Colonic mucosa (tissue), 4 donors: ENCODE results near the gene DMTF1. TPM values are rescaled to one million over a fixed set of nuclear protein-coding genes. Genes with fewer than 3 reads are reported as not detected.
"Not testable (repeated sequence)": the region's sequence is repeated elsewhere in the genome, so short reads cannot be mapped to it uniquely, and the experiment has no call there.

ENCODE experiments used
- DNase-seq: peaks from one replicate; pipeline ENCODE4 v3.0.0-alpha.2; 2020
- H3K27ac ChIP-seq: fragments of 200-600 bp; one replicate; pipeline ENCODE4 v1.8.0; 2021
- H3K27me3 ChIP-seq: fragments of 200-600 bp; one replicate; pipeline ENCODE4 v1.8.0; 2021
- H3K36me3 ChIP-seq: fragments of 200-600 bp; one replicate; pipeline ENCODE4 v1.8.0; 2021
- H3K4me1 ChIP-seq: fragments of 200-600 bp; one replicate; pipeline ENCODE4 v1.8.0; 2021; ENCODE audit warnings: mild to moderate bottlenecking
- H3K4me3 ChIP-seq: fragments of 200-600 bp; one replicate; pipeline ENCODE4 v1.8.0; 2021
- H3K9ac ChIP-seq, 2 donors: one replicate each; pipeline ENCODE4 v1.7.0; 2013; ENCODE audit warnings: control low read depth in 2 of 2, low read depth in 2 of 2, low read length in 2 of 2
- H3K9me3 ChIP-seq: fragments of 200-600 bp; one replicate; pipeline ENCODE4 v1.8.0; 2021
- CTCF ChIP-seq: fragments of 200-600 bp; IDR thresholded peaks from one replicate; pipeline ENCODE4 v1.8.0; 2022; ENCODE audit warnings: antibody characterized with exemption, mild to moderate bottlenecking
- intact Hi-C: fragments of 100-400 bp; cut with DNase I; formaldehyde crosslinking; loops from one replicate; pipeline ENCODE4 v1.14.1; 2022
- total RNA-seq, 2 donors: library from RNA; stranded (reverse); fragmentation: NEBNext Ultra II Directional in 1 of 2; extraction: Animal tissue kit (Norgen Biotek cat#: 25700) in 1 of 2; gene quantifications; one replicate each; pipeline ENCODE4 v1.2.1, GENCODE V29; 2021
- donor health status: healthy.
- donor health status: DM: no; HTN: no; CAD: no.
- donor health status: DM: no; HTN: no; CAD: no.

DMTF1 gene
- total RNA-seq, 2 donors from 2014 or later, result 44.4 to 66.0 TPM

- no peak overlapping the region for H3K4me3 ChIP-seq
- no peaks in the 10 kb centered on the region for H3K27me3 ChIP-seq
- H3K9me3 ChIP-seq, result no peaks in the 10 kb centered on the region
- no peak for TF ChIP-seq CTCF
- H3K27ac ChIP-seq, result no peak overlapping the region
- intact Hi-C loops, result no loop called here
- peaks cover 2% of the 10 kb centered on the region for H3K4me1 ChIP-seq
- H3K36me3 ChIP-seq, result peaks cover 15% of the 10 kb centered on the region
- H3K9ac ChIP-seq, result no peak overlapping the region
- no peak for DNase-seq
Measured at GRCh38 chr7:87199241-87199640, 47.0 kb downstream of the DMTF1 start.

GRCh38 chr7:87199700-87200450, 47.6 kb downstream of the DMTF1 start:
- intact Hi-C loops, result no loop called here
- Histone ChIP-seq H3K9me3 (no peaks in the 10 kb centered on the region), H3K4me1 (peaks cover 2% of the 10 kb centered on the region), H3K36me3 (peaks cover 13% of the 10 kb centered on the region), H3K4me3 (no peak overlapping the region), H3K27ac (no peak overlapping the region), H3K9ac (no peak overlapping the region), H3K27me3 (no peaks in the 10 kb centered on the region)
- no peak for TF ChIP-seq CTCF
- no peak for DNase-seq

DNA sequence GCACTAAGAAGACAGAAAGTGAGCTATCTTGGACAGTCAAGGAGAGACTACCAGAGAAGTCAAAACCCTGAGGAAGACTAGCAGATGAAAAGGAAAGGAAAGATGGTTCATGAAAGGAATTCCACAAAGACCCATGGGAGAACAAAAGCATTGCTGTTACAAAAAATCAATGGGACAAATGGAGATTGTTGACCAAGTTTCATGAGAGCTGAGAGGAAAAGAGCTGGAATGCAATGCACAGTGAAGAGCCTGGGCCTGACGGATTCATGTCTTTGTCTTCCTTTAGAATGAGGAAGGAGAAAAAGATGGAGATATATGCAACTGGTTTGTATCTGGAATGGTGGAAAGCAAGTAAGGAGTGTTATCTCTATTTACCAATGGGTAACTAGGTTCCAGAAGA, 50.0 kb downstream of the DMTF1 start:
- DNase-seq, result no peak
- intact Hi-C loops, result no loop called here
- Histone ChIP-seq H3K27me3 (no peaks in the 10 kb centered on the region), H3K9me3 (no peaks in the 10 kb centered on the region), H3K9ac (no peak overlapping the region), H3K4me3 (no peak overlapping the region), H3K27ac (no peak overlapping the region), H3K4me1 (peaks cover 2% of the 10 kb centered on the region), H3K36me3 (no peaks in the 10 kb centered on the region)
- no peak for TF ChIP-seq CTCF

DNA sequence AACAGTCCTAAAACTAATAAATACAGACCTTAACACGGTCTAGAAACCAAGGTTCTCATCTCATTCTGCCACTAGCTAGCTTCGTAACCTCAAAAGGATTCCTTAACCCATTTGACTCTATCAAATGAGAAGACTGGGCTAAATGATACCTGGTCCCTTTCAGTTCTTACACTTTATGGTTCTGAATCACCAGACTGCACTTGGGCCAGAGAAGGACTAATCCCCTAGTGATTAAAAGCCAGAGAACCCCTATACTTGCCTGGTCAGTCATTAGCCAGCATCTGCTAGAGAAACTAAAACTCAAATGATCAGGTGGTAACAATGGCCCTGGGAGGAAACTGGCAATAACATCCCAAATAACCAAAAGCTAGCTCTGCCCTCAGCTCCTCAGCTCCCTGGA, 50.5 kb downstream of the DMTF1 start:
- H3K9me3 ChIP-seq, result no peaks in the 10 kb centered on the region
- H3K4me3 ChIP-seq, result no peak overlapping the region
- no peak overlapping the region for H3K27ac ChIP-seq
- intact Hi-C loops, result no loop called here
- no peak for DNase-seq
- no peak for TF ChIP-seq CTCF
- H3K9ac ChIP-seq, result no peak overlapping the region
- H3K4me1 ChIP-seq, result peaks cover 2% of the 10 kb centered on the region
- H3K36me3 ChIP-seq, result no peaks in the 10 kb centered on the region
- no peaks in the 10 kb centered on the region for H3K27me3 ChIP-seq

GRCh38 chr7:87203929-87204328, 51.7 kb downstream of the DMTF1 start:
- H3K9me3 ChIP-seq, H3K36me3 ChIP-seq, H3K4me1 ChIP-seq, DNase-seq, H3K27ac ChIP-seq, H3K4me3 ChIP-seq, H3K9ac ChIP-seq, H3K27me3 ChIP-seq, intact Hi-C loops: not testable (repeated sequence)

DNA sequence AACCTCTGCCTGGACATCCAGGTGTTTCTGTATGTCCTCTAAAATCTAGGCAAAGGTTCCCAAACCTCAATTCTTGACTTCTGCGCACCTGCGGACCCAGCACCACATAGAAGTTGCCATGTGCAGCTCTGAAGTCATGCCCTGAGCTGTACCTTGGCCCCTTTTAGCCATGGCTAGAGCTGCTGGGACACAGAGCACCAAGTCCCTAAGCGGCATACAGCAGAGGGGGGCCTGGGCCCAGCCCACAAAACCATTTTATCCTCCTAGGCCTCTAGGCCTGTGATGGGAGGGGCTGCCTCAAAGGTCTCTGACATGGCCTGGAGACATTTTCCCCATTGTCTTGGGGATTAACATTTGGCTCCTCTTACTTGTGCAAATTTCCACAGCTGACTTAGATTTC, 52.7 kb downstream of the DMTF1 start:
- H3K4me1 ChIP-seq, result peaks cover 2% of the 10 kb centered on the region
- no peaks in the 10 kb centered on the region for H3K27me3 ChIP-seq
- TF ChIP-seq CTCF, result no peak
- H3K27ac ChIP-seq, result no peak overlapping the region
- no peak overlapping the region for H3K9ac ChIP-seq
- H3K9me3 ChIP-seq, result no peaks in the 10 kb centered on the region
- intact Hi-C loops, result no loop called here
- H3K4me3 ChIP-seq, result no peak overlapping the region
- no peaks in the 10 kb centered on the region for H3K36me3 ChIP-seq
- DNase-seq, result no peak

GRCh38 chr7:87205701-87206100, 53.4 kb downstream of the DMTF1 start:
- H3K9me3 ChIP-seq, intact Hi-C loops, H3K36me3 ChIP-seq, H3K27ac ChIP-seq, H3K27me3 ChIP-seq, H3K4me1 ChIP-seq, H3K9ac ChIP-seq, DNase-seq, H3K4me3 ChIP-seq: not testable (repeated sequence)
